NB4 (cell line): Measurements from ENCODE around the gene CDK9.
"Not testable (repeated sequence)": the region's sequence is repeated elsewhere in the genome, so short reads cannot be mapped to it uniquely, and the experiment has no call there.

Experiments
- CTCF ChIP-seq: IDR thresholded peaks from one replicate; pipeline ENCODE4 v1.5.1; 2012; ENCODE audit warnings: low read depth, low read length
- MYC ChIP-seq: IDR thresholded peaks from 2 replicates; pipeline ENCODE4 v1.6.1; 2011; ENCODE audit warnings: low read depth, low read length
- POLR2A ChIP-seq: IDR thresholded peaks from 2 replicates; pipeline ENCODE4 v1.6.1; 2011; ENCODE audit warnings: mild to moderate bottlenecking; ENCODE audit not compliant: insufficient read length; ENCODE audit errors: extremely low read depth

DNA sequence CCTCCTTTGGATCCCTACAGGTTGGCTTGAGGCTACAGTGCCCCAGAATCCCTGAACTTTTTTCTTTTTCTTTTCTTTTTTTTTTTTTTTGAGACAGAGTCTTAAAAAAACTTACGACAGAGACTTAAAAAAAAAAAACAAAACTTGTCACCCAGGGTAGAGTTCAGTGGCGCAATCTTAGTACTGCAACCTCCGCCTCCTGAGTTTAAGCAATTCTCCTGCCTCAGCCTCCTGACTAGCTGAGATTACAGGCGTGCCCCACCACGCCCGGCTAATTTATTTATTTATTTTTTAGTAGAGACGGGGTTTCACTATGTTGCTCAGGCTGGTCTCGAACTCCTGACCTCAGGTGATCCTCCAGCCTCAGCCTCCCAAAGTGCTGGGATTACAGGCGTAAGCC is 4.9 kb upstream of the CDK9 start:
- TF ChIP-seq CTCF, POLR2A, MYC: not testable (repeated sequence)
